WTC11 (cell line): ENCODE data around the gene CRKL. TPM values are rescaled to one million over a fixed set of nuclear protein-coding genes. Genes with fewer than 3 reads are reported as not detected.

ENCODE experiments used
- ATAC-seq: fragments of 200-7000 bp; cut with Tn5 transposase; 2 replicates; pipeline ENCODE4 v1.10.0; 2021; ENCODE audit warnings: mild to moderate bottlenecking, moderate library complexity
- CTCF ChIA-PET: fragments of 300-600 bp; sonication (Branson Sonifier 250); formaldehyde crosslinking; loops from one replicate; lab custom pipeline; 2021; ENCODE audit warnings: antibody characterized with exemption; lab: Charles Lee
- POLR2A ChIA-PET: fragments of 350-600 bp; sonication (Branson Sonifier 250); formaldehyde crosslinking; loops from one replicate; lab custom pipeline; 2021; ENCODE audit warnings: antibody characterized with exemption; lab: Charles Lee
- DNase-seq: peaks from one replicate; pipeline ENCODE4 v3.0.0; 2021; ENCODE audit warnings: low spot score
- H3K27ac Mint-ChIP-seq: 2 replicates; pipeline ENCODE4 v1.8.0; 2021; ENCODE audit warnings: mixed read lengths
- H3K27me3 Mint-ChIP-seq: 2 replicates; pipeline ENCODE4 v1.8.0; 2021; ENCODE audit warnings: low read depth, mild to moderate bottlenecking, moderate library complexity, mixed read lengths
- H3K36me3 Mint-ChIP-seq: 2 replicates; pipeline ENCODE4 v1.8.0; 2021; ENCODE audit warnings: mixed read lengths
- H3K4me1 Mint-ChIP-seq: 2 replicates; pipeline ENCODE4 v1.8.0; 2022; ENCODE audit warnings: mixed read lengths
- H3K4me3 Mint-ChIP-seq: 2 replicates; pipeline ENCODE4 v1.8.0; 2021; ENCODE audit warnings: mild to moderate bottlenecking, moderate library complexity, mixed read lengths
- H3K9me3 Mint-ChIP-seq: 2 replicates; pipeline ENCODE4 v1.8.0; 2021; ENCODE audit warnings: mixed read lengths
- E2F1 ChIP-seq: sonication (generic); formaldehyde crosslinking; IDR thresholded peaks from 2 replicates; pipeline ENCODE4 v1.8.0; 2022; ENCODE audit warnings: mild to moderate bottlenecking, missing genetic modification reagents
- ESRRA ChIP-seq: sonication (generic); formaldehyde crosslinking; IDR thresholded peaks from 2 replicates; pipeline ENCODE4 v1.8.1; 2022; ENCODE audit warnings: mild to moderate bottlenecking, missing genetic modification reagents, borderline replicate concordance
- FOXK1 ChIP-seq: sonication (generic); formaldehyde crosslinking; IDR thresholded peaks from 2 replicates; pipeline ENCODE4 v1.8.0; 2022; ENCODE audit warnings: mild to moderate bottlenecking, moderate library complexity, missing genetic modification reagents
- HMGA2 ChIP-seq: fragments of 250-450 bp; sonication (Bioruptor Pico); IDR thresholded peaks from 2 replicates; pipeline ENCODE4 v1.4.0; 2021; ENCODE audit warnings: mild to moderate bottlenecking, moderate library complexity
- JUN ChIP-seq: sonication (generic); formaldehyde crosslinking; IDR thresholded peaks from 2 replicates; pipeline ENCODE4 v1.8.0; 2023; ENCODE audit warnings: mild to moderate bottlenecking, missing genetic modification reagents
- KAT7 ChIP-seq: sonication (generic); formaldehyde crosslinking; IDR thresholded peaks from 2 replicates; pipeline ENCODE4 v1.8.1; 2023; ENCODE audit warnings: missing genetic modification reagents, mild to moderate bottlenecking, borderline replicate concordance
- NR3C1 ChIP-seq: sonication (generic); formaldehyde crosslinking; conservative IDR thresholded peaks from 2 replicates; pipeline ENCODE4 v1.8.1; 2023; ENCODE audit warnings: low read depth, mild to moderate bottlenecking, missing genetic modification reagents
- SMAD3 ChIP-seq: sonication (generic); formaldehyde crosslinking; IDR thresholded peaks from 2 replicates; pipeline ENCODE4 v1.8.0; 2022; ENCODE audit warnings: missing genetic modification reagents, mild to moderate bottlenecking, borderline replicate concordance
- SOX15 ChIP-seq: fragments of 250-450 bp; sonication (Bioruptor Pico); IDR thresholded peaks from 2 replicates; pipeline ENCODE4 v1.9.0; 2021; ENCODE audit warnings: mild to moderate bottlenecking
- SP1 ChIP-seq: sonication (generic); formaldehyde crosslinking; conservative IDR thresholded peaks from 2 replicates; pipeline ENCODE4 v1.8.1; 2022; ENCODE audit warnings: missing genetic modification reagents
- ZBTB21 ChIP-seq: sonication (generic); formaldehyde crosslinking; IDR thresholded peaks from 2 replicates; pipeline ENCODE4 v1.8.1; 2023; ENCODE audit warnings: mild to moderate bottlenecking, missing genetic modification reagents, borderline replicate concordance
- ZNF317 ChIP-seq: sonication (generic); formaldehyde crosslinking; IDR thresholded peaks from 2 replicates; pipeline ENCODE4 v1.8.1; 2023; ENCODE audit warnings: low read depth, mild to moderate bottlenecking, moderate library complexity, missing genetic modification reagents, borderline replicate concordance
- ZNF532 ChIP-seq: fragments of 250-450 bp; sonication (Bioruptor Pico); IDR thresholded peaks from 2 replicates; pipeline ENCODE4 v1.9.0; 2021; ENCODE audit warnings: mild to moderate bottlenecking, borderline replicate concordance
- total RNA-seq: library from RNA; stranded (reverse); gene quantifications from 3 replicates; pipeline ENCODE4 v1.2.3, GENCODE V29; 2021
- TF ChIP-seq, protein P1 (sequence below): sonication (generic); formaldehyde crosslinking; IDR thresholded peaks from 2 replicates; pipeline ENCODE4 v1.8.0; 2023; ENCODE audit warnings: missing genetic modification reagents
- TF ChIP-seq, protein P2 (sequence below): sonication (generic); formaldehyde crosslinking; IDR thresholded peaks from 2 replicates; pipeline ENCODE4 v1.8.1; 2023; ENCODE audit warnings: mild to moderate bottlenecking, missing genetic modification reagents
- TF ChIP-seq, protein P3 (sequence below): sonication (generic); formaldehyde crosslinking; IDR thresholded peaks from 2 replicates; pipeline ENCODE4 v1.8.1; 2022; ENCODE audit warnings: mild to moderate bottlenecking, missing genetic modification reagents, moderate library complexity, borderline replicate concordance

The CRKL gene
- total RNA-seq, 1 experiment from 2014 or later: 114 TPM

GRCh38 chr22:20981787-20982562 lies 64.8 kb downstream of the CRKL start, which contains the start of gene LZTR1 (continued):
- no peak for TF ChIP-seq ZBTB21 (CRISPR knock-in tag)
- TF ChIP-seq HMGA2: no peak
- TF ChIP-seq FOXK1 (CRISPR knock-in tag): peak; percentile 66; the same call in 1 of the 2 replicates
- TF ChIP-seq SP1: peak; percentile 76
- TF ChIP-seq ESRRA (CRISPR knock-in tag): peak; percentile 28; the same call in 1 of the 2 replicates
- no peak for TF ChIP-seq NR3C1
- TF ChIP-seq E2F1 (CRISPR knock-in tag): no peak
- TF ChIP-seq KAT7 (CRISPR knock-in tag): no peak

DNA sequence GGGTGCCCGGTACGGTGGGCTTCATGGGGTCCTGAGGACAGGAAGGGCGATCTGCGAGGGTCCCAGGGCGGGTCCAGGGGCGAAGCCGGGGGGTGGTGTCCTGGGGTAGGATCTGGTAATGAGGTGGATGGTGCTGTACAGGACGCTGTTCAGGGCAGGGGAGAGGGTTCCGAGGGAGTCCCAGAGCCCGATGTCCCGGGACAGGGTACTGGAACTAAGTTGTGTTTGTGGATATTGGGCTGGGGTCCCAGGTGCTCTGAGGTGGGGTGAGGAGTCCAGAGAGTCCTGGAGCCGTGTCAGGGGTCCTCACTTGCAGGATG lies 65.3 kb downstream of the CRKL start:
- CTCF ChIA-PET: interaction anchor here (0.6 to 2.5 kb wide), 27 partner anchors 8 to 677 kb away, joined by 3 to 35 read pairs (median 4); partner anchors contain the start of genes CRKL, P2RX6 and THAP7
- peak overlapping the region; percentile 96 for H3K4me3 Mint-ChIP-seq

More for the DNA sequence above, 65.3 kb downstream of the CRKL start:
- Mint-ChIP-seq H3K9me3 (peaks cover 12% of the 10 kb centered on the region), H3K36me3 (peaks cover 27% of the 10 kb centered on the region), H3K27me3 (peaks cover 30% of the 10 kb centered on the region), H3K4me1 (peaks cover 30% of the 10 kb centered on the region)
- no peak for DNase-seq
- peak; percentile 1; the same call in 1 of the 2 replicates for ATAC-seq
- POLR2A ChIA-PET: interaction anchor here (0.6 to 1.7 kb wide), 11 partner anchors 11 to 97 kb away, joined by 3 to 11 read pairs (median 3); partner anchors contain the start of gene THAP7
- no peak for TF ChIP-seq SMAD3 (CRISPR knock-in tag)
- no peak for TF ChIP-seq ZNF317 (CRISPR knock-in tag)
- no peak for TF ChIP-seq JUN (CRISPR knock-in tag)
- TF ChIP-seq KAT7 (CRISPR knock-in tag): no peak
- TF ChIP-seq, protein P1, sequence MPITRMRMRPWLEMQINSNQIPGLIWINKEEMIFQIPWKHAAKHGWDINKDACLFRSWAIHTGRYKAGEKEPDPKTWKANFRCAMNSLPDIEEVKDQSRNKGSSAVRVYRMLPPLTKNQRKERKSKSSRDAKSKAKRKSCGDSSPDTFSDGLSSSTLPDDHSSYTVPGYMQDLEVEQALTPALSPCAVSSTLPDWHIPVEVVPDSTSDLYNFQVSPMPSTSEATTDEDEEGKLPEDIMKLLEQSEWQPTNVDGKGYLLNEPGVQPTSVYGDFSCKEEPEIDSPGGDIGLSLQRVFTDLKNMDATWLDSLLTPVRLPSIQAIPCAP (CRISPR knock-in tag): no peak
- TF ChIP-seq ZNF532 (CRISPR knock-in tag): no peak
- no peak for TF ChIP-seq FOXK1 (CRISPR knock-in tag)
- TF ChIP-seq, protein P2, sequence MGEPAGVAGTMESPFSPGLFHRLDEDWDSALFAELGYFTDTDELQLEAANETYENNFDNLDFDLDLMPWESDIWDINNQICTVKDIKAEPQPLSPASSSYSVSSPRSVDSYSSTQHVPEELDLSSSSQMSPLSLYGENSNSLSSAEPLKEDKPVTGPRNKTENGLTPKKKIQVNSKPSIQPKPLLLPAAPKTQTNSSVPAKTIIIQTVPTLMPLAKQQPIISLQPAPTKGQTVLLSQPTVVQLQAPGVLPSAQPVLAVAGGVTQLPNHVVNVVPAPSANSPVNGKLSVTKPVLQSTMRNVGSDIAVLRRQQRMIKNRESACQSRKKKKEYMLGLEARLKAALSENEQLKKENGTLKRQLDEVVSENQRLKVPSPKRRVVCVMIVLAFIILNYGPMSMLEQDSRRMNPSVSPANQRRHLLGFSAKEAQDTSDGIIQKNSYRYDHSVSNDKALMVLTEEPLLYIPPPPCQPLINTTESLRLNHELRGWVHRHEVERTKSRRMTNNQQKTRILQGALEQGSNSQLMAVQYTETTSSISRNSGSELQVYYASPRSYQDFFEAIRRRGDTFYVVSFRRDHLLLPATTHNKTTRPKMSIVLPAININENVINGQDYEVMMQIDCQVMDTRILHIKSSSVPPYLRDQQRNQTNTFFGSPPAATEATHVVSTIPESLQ: no peak
- no peak for TF ChIP-seq SOX15 (CRISPR knock-in tag)
- TF ChIP-seq, protein P3, sequence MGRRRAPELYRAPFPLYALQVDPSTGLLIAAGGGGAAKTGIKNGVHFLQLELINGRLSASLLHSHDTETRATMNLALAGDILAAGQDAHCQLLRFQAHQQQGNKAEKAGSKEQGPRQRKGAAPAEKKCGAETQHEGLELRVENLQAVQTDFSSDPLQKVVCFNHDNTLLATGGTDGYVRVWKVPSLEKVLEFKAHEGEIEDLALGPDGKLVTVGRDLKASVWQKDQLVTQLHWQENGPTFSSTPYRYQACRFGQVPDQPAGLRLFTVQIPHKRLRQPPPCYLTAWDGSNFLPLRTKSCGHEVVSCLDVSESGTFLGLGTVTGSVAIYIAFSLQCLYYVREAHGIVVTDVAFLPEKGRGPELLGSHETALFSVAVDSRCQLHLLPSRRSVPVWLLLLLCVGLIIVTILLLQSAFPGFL (CRISPR knock-in tag): no peak
- TF ChIP-seq, all 79 proteins: peak for 0
- H3K27ac Mint-ChIP-seq: no peak overlapping the region; the same call in 1 of the 2 replicates
